OCI-LY3 (cell line): ENCODE measurements around the gene PAWR.

ENCODE experiments used
- EZH2phosphoT487 ChIP-seq: fragments of 200-600 bp; shearing (Covaris generic); IDR thresholded peaks from 2 replicates; pipeline ENCODE4 v1.6.1; 2018; ENCODE audit warnings: antibody characterized with exemption, mixed run types, low read depth
- TF ChIP-seq, protein P1 (sequence below): fragments of 200-600, 300-600 bp; sonication (generic); IDR thresholded peaks from 2 replicates; pipeline ENCODE4 v1.5.1; 2014; ENCODE audit warnings: antibody characterized with exemption, low read length, low read depth

DNA sequence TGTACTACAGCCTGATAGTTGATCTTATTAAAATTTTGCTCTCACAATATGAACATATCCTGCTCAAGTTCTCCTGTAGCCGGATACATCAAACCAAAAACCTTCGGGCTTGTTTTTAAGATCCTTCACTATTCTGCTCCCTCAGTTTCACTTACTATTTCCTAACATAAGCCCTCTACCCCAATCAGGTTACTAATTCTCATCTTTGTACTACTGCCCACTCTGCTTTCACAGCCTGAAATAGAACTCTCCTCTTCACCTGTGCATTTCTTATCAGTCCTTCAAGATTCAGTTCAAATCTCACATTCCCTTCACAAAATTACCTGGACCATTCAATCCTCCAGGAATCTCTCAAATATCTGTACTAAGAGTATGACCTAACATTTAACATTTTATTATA, 14.2 kb downstream of the PAWR start:
- TF ChIP-seq, protein P1, sequence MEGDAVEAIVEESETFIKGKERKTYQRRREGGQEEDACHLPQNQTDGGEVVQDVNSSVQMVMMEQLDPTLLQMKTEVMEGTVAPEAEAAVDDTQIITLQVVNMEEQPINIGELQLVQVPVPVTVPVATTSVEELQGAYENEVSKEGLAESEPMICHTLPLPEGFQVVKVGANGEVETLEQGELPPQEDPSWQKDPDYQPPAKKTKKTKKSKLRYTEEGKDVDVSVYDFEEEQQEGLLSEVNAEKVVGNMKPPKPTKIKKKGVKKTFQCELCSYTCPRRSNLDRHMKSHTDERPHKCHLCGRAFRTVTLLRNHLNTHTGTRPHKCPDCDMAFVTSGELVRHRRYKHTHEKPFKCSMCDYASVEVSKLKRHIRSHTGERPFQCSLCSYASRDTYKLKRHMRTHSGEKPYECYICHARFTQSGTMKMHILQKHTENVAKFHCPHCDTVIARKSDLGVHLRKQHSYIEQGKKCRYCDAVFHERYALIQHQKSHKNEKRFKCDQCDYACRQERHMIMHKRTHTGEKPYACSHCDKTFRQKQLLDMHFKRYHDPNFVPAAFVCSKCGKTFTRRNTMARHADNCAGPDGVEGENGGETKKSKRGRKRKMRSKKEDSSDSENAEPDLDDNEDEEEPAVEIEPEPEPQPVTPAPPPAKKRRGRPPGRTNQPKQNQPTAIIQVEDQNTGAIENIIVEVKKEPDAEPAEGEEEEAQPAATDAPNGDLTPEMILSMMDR: no peak
- TF ChIP-seq EZH2phosphoT487: no peak
